ENCODE measurements around the gene ZMYND19. TPM values are rescaled to one million over a fixed set of nuclear protein-coding genes. Genes with fewer than 3 reads are reported as not detected.
A peak's percentile ranks its signal among the peaks of the same experiment; 100 is the strongest.
"Not testable (repeated sequence)": the region's sequence is repeated elsewhere in the genome, so short reads cannot be mapped to it uniquely, and the experiment has no call there.

ZMYND19 gene
- polyA plus RNA-seq, 1 experiment = 14.9 TPM

GRCh38 chr9:137556069-137556838 is 34.1 kb downstream of the ZMYND19 start:
- no peaks in the 10 kb centered on the region for H3K27me3 ChIP-seq (ENCODE audit: control insufficient read depth, insufficient read depth, low read length)
- POLR2A ChIA-PET = no interaction called here
- no peak for DNase-seq (ENCODE audit: low read depth)
- no peak for TF ChIP-seq CTCF (IDR thresholded peaks at IDR 0.05; ENCODE audit: insufficient read depth, low read depth, low read length)
- H3K36me3 ChIP-seq (ENCODE audit: control insufficient read depth, insufficient read depth, low read length) = peaks cover 21% of the 10 kb centered on the region
- CTCF ChIA-PET = no interaction called here
- no peak overlapping the region for H3K4me3 ChIP-seq (ENCODE audit: low read depth, low read length)

- Histone ChIP-seq H3K36me3 (ENCODE audit: control insufficient read depth, insufficient read depth, low read length) (peaks cover 21% of the 10 kb centered on the region), H3K27me3 (ENCODE audit: control insufficient read depth, insufficient read depth, low read length) (no peaks in the 10 kb centered on the region), H3K4me3 (ENCODE audit: low read depth, low read length) (no peak overlapping the region)
- no peak for TF ChIP-seq CTCF (IDR thresholded peaks at IDR 0.05; ENCODE audit: insufficient read depth, low read depth, low read length)
- DNase-seq (ENCODE audit: low read depth) = no peak
- CTCF ChIA-PET = interaction anchor here (1.1 kb wide), 1 partner anchor 23 kb away, joined by 3 read pairs; the partner anchor contains the start of gene DPH7
- POLR2A ChIA-PET = no interaction called here
Observed at GRCh38 chr9:137555179-137555578, 35.1 kb downstream of the ZMYND19 start.

- Histone ChIP-seq H3K4me3 (ENCODE audit: low read depth, low read length) (no peak overlapping the region), H3K36me3 (ENCODE audit: control insufficient read depth, insufficient read depth, low read length) (peaks cover 21% of the 10 kb centered on the region), H3K27me3 (ENCODE audit: control insufficient read depth, insufficient read depth, low read length) (no peaks in the 10 kb centered on the region)
- DNase-seq (ENCODE audit: low read depth) = no peak
- no peak for TF ChIP-seq CTCF (IDR thresholded peaks at IDR 0.05; ENCODE audit: insufficient read depth, low read depth, low read length)
- CTCF ChIA-PET = interaction anchor here (1.1 kb wide), 1 partner anchor 24 kb away, joined by 3 read pairs; the partner anchor contains the start of gene DPH7
- POLR2A ChIA-PET = interaction anchor here (0.6 kb wide), 1 partner anchor 20 kb away, joined by 3 read pairs; no protein-coding TSS in a partner anchor
Observed at GRCh38 chr9:137554349-137554748, 36.0 kb downstream of the ZMYND19 start.

GRCh38 chr9:137553654-137554053 is 36.7 kb downstream of the ZMYND19 start:
- POLR2A ChIA-PET = interaction anchor here (0.6 kb wide), 1 partner anchor 19 kb away, joined by 3 read pairs; no protein-coding TSS in a partner anchor
- peaks cover 21% of the 10 kb centered on the region for H3K36me3 ChIP-seq (ENCODE audit: control insufficient read depth, insufficient read depth, low read length)
- H3K27me3 ChIP-seq (ENCODE audit: control insufficient read depth, insufficient read depth, low read length); H3K4me3 ChIP-seq (ENCODE audit: low read depth, low read length); CTCF ChIA-PET; DNase-seq (ENCODE audit: low read depth): not testable (repeated sequence)

- TF ChIP-seq CTCF (IDR thresholded peaks at IDR 0.05; ENCODE audit: insufficient read depth, low read depth, low read length) = no peak
- Histone ChIP-seq H3K4me3 (ENCODE audit: low read depth, low read length) (peak overlapping the region; percentile 69), H3K36me3 (ENCODE audit: control insufficient read depth, insufficient read depth, low read length) (peaks cover 19% of the 10 kb centered on the region), H3K27me3 (ENCODE audit: control insufficient read depth, insufficient read depth, low read length) (no peaks in the 10 kb centered on the region)
- POLR2A ChIA-PET = no interaction called here
- CTCF ChIA-PET = interaction anchor here (0.9 to 1.1 kb wide), 5 partner anchors 9 to 127 kb away, joined by 3 to 4 read pairs (median 4); no protein-coding TSS in a partner anchor
- DNase-seq (ENCODE audit: low read depth) = no peak
Observed at GRCh38 chr9:137552022-137552768, 38.1 kb downstream of the ZMYND19 start.

Data from BJ (cell line).